Measurements from ENCODE around the gene APBB1IP.
A peak's percentile ranks its signal among the peaks of the same experiment; 100 is the strongest.
"Not testable (repeated sequence)": the region's sequence is repeated elsewhere in the genome, so short reads cannot be mapped to it uniquely, and the experiment has no call there.

Gene APBB1IP

DNA sequence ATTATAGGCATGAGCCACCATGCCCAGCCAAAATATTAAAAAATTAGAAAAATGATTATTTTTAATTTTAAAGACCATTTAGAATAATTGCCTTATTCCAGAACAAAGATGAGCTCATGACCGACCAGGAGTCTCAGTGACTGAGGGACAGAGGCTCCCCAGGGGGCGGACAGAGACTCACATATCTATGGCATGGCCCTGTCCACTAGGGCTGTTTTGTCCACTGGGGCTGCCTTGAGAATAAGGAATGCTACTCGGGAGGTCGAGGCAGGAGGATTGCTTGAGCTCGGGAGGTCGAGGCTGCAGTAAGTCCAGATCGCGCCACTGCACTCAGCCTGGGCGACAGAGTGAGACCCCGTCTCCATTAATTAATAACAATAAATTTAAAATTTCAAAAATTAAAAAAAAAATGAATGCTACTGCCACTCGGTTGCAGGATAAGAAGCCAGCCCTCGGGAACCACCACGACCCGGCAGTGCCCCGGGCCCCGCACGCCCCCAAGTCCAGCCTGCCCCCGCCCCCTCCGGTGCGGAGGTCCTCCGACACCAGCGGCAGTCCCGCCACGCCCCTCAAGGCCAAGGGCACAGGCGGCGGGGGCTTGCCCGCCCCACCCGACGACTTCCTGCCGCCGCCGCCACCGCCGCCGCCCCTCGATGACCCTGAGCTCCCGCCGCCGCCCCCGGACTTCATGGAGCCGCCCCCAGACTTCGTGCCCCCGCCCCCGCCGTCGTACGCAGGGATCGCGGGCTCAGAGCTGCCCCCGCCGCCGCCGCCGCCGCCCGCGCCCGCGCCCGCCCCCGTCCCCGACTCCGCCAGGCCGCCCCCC is 128.6 kb downstream of the APBB1IP start:
- no peak for ATAC-seq

DNA sequence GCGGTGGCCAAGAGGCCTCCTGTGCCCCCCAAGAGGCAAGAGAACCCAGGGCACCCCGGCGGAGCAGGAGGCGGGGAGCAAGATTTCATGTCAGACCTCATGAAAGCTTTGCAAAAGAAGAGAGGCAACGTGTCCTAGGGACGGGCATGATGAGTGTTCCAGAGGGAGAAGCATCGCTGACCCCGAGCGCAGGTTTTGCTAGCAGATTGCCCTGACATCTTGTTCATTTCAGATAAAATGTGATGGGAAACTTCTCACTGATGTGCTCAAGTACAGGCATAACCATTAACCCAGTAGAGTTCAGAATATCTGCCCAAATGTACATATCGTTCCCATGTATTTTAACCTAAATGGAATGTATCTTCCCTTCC is 129.2 kb downstream of the APBB1IP start:
- no peak for ATAC-seq

DNA sequence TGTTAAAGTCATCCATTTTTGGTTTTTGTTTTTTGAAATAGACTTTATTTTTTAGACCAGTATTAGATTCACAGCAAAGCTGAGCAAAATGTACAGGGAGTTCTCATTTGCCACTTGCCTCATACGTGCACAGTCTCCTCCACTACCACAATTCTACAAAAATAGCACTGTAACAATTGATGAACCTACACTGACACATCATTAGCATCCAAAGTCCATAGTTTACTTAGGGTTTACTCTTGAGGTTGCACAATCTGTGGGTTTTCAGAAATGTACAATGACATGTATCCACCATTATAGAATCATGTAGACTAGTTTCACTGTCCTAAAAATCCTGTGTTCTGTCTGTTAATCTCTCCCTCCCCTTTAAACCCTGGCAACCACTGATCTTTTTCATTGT is 133.5 kb downstream of the APBB1IP start:
- no peak for ATAC-seq

DNA sequence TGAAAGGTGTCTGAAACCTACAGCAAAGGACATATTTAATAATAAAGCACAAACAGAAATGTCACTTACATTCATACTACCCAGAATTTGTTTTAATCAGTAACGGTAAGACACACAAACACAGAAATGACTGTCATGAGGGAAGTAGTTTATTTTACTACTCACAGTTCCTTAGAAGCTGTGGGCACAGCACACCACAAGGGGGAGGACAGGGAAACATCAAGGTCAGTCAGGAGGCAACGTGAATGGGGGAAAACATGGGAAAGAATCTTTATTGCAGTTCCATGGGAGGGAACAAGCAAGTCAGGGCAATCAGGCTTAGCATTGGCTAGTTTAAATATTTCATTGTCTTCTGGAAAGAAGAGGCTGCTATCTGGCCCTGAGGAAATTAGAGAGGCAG is 135.5 kb downstream of the APBB1IP start:
- no peak for ATAC-seq

DNA sequence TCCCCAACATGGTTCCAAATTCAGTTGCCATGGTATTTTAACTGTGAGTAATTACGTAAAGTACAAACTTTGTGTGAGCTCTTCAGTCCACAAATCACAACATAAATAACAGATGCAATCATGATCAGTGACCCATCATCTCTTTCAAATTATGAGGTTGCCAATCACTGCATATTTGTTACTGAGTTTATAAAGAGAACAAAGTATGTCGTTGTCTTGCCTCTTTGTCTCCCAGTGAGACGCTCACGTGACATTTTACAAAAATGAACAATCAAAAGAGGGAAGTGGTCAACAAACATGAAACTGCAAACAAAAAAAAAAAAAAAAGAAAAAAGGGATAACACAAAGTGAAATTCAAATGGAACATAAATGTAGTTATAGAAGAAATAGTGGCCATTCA is 136.6 kb downstream of the APBB1IP start:
- ATAC-seq = no peak

DNA sequence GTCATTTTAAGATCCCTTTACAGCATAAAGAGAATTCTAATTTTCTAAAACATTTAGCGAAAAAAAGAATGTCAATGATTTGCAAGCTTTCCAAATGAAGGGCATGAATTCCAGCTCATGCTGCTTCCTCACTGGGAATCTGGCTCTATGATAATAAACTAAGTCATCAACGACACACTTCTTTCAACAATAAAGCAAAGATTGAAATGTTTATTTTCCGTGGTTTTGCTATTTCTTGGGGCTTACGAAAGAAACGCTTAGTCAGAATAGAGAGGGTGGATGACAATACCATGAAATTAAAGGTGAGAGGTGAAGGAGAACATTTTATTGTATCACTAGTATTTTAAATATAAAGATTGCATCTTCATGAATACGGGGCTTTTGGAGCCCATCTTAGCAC is 140.2 kb downstream of the APBB1IP start:
- not testable (repeated sequence) for ATAC-seq

DNA sequence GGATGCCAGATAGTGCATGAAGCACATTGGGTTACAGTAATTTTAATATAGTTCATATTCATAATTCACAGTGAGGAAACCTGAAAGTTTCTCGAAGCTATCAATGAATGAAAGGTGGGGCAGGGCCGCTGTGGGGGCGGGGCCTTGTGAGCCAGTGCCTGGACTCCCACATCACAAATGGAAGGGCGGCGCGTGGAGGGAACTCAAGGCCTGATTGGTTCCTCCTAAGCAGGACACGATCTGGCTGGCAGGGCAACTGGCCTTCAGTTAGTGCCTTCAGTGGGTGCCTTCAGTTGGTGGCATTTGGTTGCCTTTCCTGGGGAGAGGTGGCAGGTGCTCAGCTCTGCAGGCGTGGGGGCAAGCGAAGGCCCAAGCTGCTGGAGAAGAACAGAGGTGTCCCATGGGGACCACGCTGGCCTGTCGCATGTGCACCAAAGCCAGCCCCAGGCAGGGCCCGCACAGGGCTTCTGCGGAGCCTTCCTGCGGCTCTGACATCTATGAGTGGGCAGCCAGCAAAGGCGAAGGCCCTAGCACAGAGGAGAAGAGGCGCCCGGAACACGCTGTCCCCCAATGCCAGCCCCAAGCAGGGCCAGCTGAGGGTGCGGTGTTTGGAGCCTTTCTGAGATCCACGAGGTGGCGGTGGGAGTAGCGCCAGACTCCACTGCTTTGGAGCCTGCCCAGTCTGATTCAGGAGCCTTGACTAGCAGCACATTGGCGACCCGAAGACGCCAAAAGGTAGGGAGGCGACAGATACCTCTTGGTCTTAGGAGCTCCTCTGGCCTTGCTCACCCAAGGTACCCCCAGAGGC is 141.3 kb downstream of the APBB1IP start:
- no peak for ATAC-seq

DNA sequence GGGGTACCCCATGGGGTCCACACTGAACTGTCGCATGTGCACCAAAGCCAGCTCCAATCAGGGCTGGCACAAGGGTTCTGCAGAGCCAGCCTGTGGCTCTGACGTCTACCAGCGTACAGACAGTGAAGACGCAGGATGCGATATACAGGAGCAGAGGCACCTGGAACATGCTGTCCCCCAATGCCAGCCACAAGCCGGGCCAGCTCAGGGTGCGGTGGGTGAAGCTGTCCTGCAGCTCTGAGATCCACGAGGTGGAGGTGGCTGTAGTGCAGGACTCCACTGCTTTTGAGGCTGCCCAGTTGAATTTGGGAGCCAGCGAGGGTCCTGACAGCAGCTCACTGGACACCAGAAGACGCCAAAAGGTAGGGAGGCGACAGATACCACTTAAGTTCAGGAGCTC is 148.1 kb downstream of the APBB1IP start:
- ATAC-seq = no peak

DNA sequence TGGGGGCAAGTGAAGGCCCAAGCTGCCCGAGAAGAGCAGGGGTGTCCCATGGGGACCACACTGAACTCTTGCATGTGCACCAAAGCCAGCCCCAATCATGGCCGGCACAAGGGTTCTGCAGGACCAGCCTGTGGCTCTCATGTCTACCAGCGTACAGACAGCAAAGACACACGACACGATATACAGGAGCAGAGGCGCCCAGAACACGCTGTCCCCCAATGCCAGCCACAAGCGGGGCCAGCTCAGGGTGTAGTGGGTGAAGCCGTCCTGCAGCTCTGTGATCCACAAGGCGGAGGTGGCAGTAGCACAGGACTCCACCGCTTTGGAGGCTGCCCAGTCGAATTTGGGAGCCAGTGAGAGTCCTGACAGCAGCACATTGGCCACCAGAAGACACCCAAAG is 150.5 kb downstream of the APBB1IP start:
- ATAC-seq = no peak

DNA sequence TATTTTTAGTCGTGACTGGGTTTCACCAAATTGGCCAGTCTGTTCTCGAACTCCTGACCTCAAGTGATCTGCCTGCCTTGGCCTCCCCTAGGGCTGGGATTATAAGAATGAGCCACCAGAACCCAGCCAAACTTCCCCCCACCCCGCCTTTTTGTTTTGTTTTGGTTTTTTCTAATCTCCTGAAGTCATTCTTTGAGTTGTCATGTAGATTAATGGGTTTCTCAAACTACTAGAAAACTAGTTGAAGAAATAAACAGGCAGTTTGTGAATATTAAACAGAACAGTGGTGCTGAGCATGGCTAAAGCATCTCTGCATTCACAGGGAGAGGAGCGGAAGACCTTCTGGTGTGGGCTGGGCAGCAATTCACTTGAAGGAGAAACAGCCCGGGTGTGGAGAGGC is 151.7 kb downstream of the APBB1IP start:
- not testable (repeated sequence) for ATAC-seq

DNA sequence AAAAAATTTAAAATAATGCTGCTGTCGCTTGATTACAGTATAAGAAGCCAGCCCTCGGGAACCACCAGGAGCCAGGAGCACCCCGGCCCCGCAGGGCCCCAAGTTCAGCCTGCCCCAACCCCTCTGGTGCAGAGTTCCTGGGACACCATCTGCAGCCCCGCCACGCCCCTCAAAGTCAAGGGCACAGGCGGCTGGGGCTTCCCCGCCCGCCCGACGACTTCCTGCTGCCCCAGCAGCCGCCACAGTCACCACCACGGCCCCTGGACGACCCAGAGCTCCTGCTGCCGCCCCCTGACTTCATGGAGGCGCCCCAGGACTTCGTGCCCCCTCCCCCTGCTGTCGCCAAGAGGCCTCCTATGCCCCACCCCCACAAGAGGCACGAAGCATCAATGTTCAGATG is 155.8 kb downstream of the APBB1IP start:
- no peak for ATAC-seq

DNA sequence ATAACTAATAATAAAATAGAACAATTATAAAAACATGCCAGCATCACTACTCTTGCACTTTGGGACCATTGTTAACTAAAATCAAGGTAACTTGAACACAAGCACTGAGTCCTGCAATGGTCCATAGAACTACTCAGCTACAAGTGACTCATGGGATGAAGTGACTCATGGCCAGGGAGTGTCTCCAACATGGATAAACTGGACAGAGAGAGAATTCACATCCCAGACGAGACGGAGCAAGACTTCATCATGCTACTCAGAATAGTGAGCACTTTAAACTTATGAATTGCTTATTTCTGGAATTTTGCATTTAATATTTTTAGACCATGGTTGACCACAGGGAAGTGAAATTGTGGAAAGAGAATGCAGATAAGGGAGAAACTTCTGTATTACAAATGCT is 165.1 kb downstream of the APBB1IP start:
- not testable (repeated sequence) for ATAC-seq

DNA sequence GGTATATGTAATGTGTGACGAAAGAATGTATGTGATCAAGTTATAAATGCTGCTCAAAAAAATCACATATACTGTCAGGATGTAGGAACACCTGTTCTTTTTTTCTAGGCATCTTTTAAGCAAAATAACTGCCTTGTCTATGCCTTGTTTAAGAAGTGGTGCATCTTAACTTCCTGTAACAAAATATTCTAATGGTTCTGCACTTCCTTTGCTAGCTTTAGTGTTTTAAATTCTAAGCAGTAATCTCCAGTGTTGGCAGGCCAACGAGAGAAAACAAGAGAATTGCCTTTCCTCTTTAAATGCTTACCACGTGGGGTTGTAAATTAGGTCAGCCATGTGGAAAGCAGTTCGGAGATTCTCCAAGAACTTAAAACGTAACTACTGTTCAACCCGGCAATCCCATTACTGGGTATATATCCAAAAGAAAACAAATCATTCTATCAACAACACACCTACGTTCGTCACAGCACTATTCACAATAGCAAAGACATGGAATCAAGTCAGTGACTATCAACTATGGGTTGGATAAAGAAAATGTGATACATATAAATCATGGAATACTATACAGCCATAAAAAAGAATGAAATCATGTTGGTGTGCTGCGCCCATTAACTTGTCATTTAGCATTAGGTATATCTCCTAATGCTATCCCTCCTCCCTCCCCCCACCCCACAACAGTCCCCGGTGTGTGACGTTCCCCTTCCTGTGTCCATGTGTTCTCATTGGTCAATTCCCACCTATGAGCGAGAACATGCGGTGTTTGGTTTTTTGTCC is 166.4 kb downstream of the APBB1IP start:
- ATAC-seq = not testable (repeated sequence)

DNA sequence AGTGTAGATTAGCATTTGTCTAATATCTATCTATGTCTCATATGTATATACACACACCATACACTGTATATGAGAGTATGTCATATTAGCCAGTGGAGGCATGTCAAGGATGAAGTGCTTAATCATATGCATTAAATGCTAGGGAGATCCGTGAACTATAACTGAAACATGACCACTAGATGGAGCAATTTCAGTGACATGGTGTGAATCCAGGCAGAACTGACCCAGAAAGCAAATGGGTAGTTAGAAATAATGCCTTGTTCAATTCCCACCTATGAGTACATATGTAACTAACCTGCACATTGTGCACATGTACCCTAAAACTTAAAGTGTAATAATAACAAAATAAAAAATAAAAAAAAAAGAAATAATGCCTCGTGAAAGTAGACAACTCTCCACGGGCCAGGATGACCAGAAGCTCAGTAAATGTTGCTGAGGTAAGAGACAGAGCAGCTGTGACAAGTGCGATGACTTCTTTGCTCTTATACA is 168.3 kb downstream of the APBB1IP start:
- ATAC-seq = peak; percentile 55 to 69

DNA sequence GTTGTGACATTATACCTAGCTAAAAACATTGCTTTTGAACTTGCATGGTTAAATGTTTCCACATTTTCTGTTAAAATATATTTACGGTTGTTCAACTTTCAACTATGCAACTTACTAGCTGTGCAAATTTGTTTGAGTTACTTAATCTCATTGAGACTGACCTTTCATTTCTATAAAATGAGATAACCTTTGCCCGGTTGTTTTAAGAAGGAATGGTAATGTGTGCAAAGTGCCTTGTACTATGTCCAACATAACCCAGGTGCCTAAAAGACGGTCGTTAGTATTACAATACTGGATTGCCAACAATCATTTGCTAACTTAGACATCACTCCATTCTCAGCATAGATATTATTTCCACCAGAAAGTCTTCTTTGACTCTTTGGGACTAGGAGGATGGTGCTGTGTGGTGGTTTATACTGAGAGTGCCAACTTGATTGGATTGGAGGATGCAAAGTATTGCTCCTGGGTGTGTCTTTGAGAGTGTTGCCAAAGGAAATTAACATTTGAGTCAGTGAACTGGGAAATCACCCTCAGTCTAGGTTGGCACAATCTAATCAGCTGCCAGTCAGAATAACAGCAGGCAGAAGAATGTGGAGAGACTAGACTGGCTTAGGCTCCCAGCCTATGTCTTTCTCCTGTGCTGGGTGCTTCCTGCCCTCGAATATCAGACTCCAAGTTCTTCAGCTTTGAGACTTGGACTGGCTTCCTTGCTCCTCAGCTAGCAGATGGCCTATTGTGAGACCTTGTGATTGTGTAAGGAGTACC is 174.2 kb downstream of the APBB1IP start:
- no peak for ATAC-seq
